K562 (cell line): ENCODE results near the gene TMEM260. TPM values are rescaled to one million over a fixed set of nuclear protein-coding genes. Genes with fewer than 3 reads are reported as not detected.

Experiments used
- ATAC-seq: fragments of 200-7000 bp; cut with Tn5 transposase; 3 replicates; pipeline ENCODE4 v1.9.1; 2020; ENCODE audit warnings: moderate library complexity
- BruUV-seq: library from RNA; stranded (reverse); fragments of 400-500 nt; replicated peaks from 2 replicates; lab custom pipeline; 2021; lab: Mats Ljungman, UMichigan
- CTCF ChIA-PET: fragments of 300-600 bp; formaldehyde crosslinking; extraction: SDS; loops from one replicate; lab custom pipeline; 2021; ENCODE audit warnings: low intra/inter-chr PET ratio; lab: Yijun Ruan, JAX
- POLR2A ChIA-PET: fragments of 300-600, 350-650 bp; sonication (Branson Sonifier 250); formaldehyde crosslinking; extraction: SDS; loops from one replicate; lab custom pipeline; 2021; ENCODE audit warnings: antibody characterized with exemption, inconsistent platforms; lab: Yijun Ruan, JAX
- DNase-seq, 4 experiments: peaks; one replicate each; pipeline versions ENCODE4 v3.0.0 to v3.0.0-alpha.2; 2011 to 2018; ENCODE audit warnings: low spot score in 3 of 4, mixed read lengths in 3 of 4; ENCODE audit errors: extremely low read depth in 1 of 4
- FAIRE-seq: peaks from 2 replicates; lab custom pipeline; 2011; peaks lifted over from hg19 to GRCh38; lab: Jason Lieb, UNC
- H2AFZ ChIP-seq: 2 replicates; pipeline ENCODE4 v1.6.0; 2011; ENCODE audit warnings: low read depth, low read length, control low read depth, inconsistent platforms
- H3K27ac ChIP-seq: fragments of 200-600 bp; 3 replicates; pipeline ENCODE4 v1.8.0; 2011; ENCODE audit warnings: low read depth, mild to moderate bottlenecking, control low read depth, inconsistent platforms, low read length, moderate library complexity, mixed read lengths; ENCODE audit errors: extremely low read depth
- H3K27me3 ChIP-seq, 2 experiments: fragments of 300-600 bp in 1 of 2; 2 replicates in 1 of 2; 3 replicates in 1 of 2; pipeline versions ENCODE4 v1.6.0 to v1.8.0; 2011; ENCODE audit warnings: inconsistent platforms in 2 of 2, low read length in 2 of 2, mild to moderate bottlenecking in 1 of 2, mixed read lengths in 1 of 2, moderate library complexity in 1 of 2; ENCODE audit not compliant: control insufficient read depth in 2 of 2, insufficient read depth in 2 of 2
- H3K36me3 ChIP-seq: fragments of 300-600 bp; 3 replicates; pipeline ENCODE4 v1.8.0; 2011; ENCODE audit warnings: mild to moderate bottlenecking, low read length, inconsistent platforms; ENCODE audit not compliant: control insufficient read depth, insufficient read depth
- H3K4me1 ChIP-seq, 2 experiments: fragments of 200-600 bp in 1 of 2; replicated peaks in 1 of 2; 2 replicates in 1 of 2; 3 replicates in 1 of 2; pipeline versions ENCODE4 v1.5.1 to v1.8.0; 2011; ENCODE audit warnings: inconsistent platforms in 2 of 2, low read length in 2 of 2, mild to moderate bottlenecking in 1 of 2, mixed read lengths in 1 of 2, moderate library complexity in 1 of 2; ENCODE audit not compliant: control insufficient read depth in 2 of 2, insufficient read depth in 2 of 2
- H3K4me2 ChIP-seq: 2 replicates; pipeline ENCODE4 v1.6.1; 2011; ENCODE audit warnings: low read length, control low read depth, inconsistent platforms, mixed read lengths; ENCODE audit not compliant: insufficient read depth
- H3K4me3 ChIP-seq: fragments of 200-600 bp; sonication (generic), shearing (Covaris generic); 2 replicates; pipeline ENCODE4 v1.5.1; 2016; ENCODE audit warnings: control low read depth, inconsistent platforms
- H3K79me2 ChIP-seq: fragments of 200-600 bp; 3 replicates; pipeline ENCODE4 v1.8.0; 2011; ENCODE audit warnings: low read length, inconsistent platforms; ENCODE audit not compliant: control insufficient read depth, insufficient read depth
- H3K9ac ChIP-seq, 2 experiments: 2 replicates each; pipeline versions ENCODE4 v1.6.0 to v1.6.1; 2011; ENCODE audit warnings: low read depth in 2 of 2, low read length in 2 of 2, control low read depth in 1 of 2, inconsistent platforms in 1 of 2, mild to moderate bottlenecking in 1 of 2, mixed read lengths in 1 of 2; ENCODE audit not compliant: insufficient read depth in 1 of 2
- H3K9me1 ChIP-seq: one replicate; pipeline ENCODE4 v1.6.0; 2011; ENCODE audit warnings: inconsistent platforms, mild to moderate bottlenecking, low read length, moderate library complexity; ENCODE audit not compliant: control insufficient read depth, insufficient read depth
- H3K9me3 ChIP-seq: replicated peaks from 2 replicates; pipeline ENCODE4 v1.5.1; 2011; ENCODE audit warnings: low read depth, low read length, inconsistent platforms; ENCODE audit not compliant: control insufficient read depth, insufficient read depth
- H4K20me1 ChIP-seq: replicated peaks from 2 replicates; pipeline ENCODE4 v1.6.1; 2011; ENCODE audit warnings: low read length, inconsistent platforms, mixed read lengths; ENCODE audit not compliant: control insufficient read depth, insufficient read depth
- CBFA2T3 ChIP-seq: fragments of 450-650 bp; IDR thresholded peaks from 2 replicates; pipeline ENCODE4 v1.6.1; 2017
- NFE2L1 ChIP-seq: fragments of 450-650 bp; IDR thresholded peaks from 2 replicates; pipeline ENCODE4 v1.6.1; 2016; ENCODE audit warnings: missing genetic modification characterization, low read depth, mild to moderate bottlenecking, missing compliant biosample characterization, moderate library complexity, borderline replicate concordance
- POLR3A ChIP-seq: IDR thresholded peaks from 2 replicates; pipeline ENCODE4 v1.6.1; 2011; ENCODE audit warnings: borderline replicate concordance, mild to moderate bottlenecking, moderate library complexity; ENCODE audit not compliant: insufficient read length, insufficient read depth; ENCODE audit errors: extremely low read depth
- PTBP1 ChIP-seq: fragments of 200-400 bp; formaldehyde crosslinking; IDR thresholded peaks from 2 replicates; pipeline ENCODE4 v1.6.1; 2017; ENCODE audit warnings: low read depth, low read length
- SIN3B ChIP-seq: fragments of 450-650 bp; IDR thresholded peaks from 2 replicates; pipeline ENCODE4 v1.6.1; 2017; ENCODE audit warnings: low read depth, mild to moderate bottlenecking, moderate library complexity
- SLC30A9 ChIP-seq: fragments of 250-450 bp; sonication (Bioruptor Pico); IDR thresholded peaks from 2 replicates; pipeline ENCODE4 v1.8.0; 2022; ENCODE audit warnings: mild to moderate bottlenecking, moderate library complexity
- ZNF175 ChIP-seq: fragments of 200-800 bp; sonication (Bioruptor generic); IDR thresholded peaks from 2 replicates; pipeline ENCODE4 v1.6.1; 2016; ENCODE audit warnings: low read depth, mild to moderate bottlenecking, missing genetic modification characterization, missing compliant biosample characterization
- WGBS: fragments of 100-300 bp; shearing (Covaris generic); methylation state at CpG from one replicate; pipeline ENCODE4 v1.1.6; 2016; ENCODE audit warnings: low coverage, mixed read lengths; ENCODE audit not compliant: insufficient coverage; ENCODE audit errors: missing lambda C conversion rate; 5-methylcytosine and 5-hydroxymethylcytosine counted together
- in situ Hi-C: fragments of 300-500 bp; cut with MboI; formaldehyde crosslinking; loops from 4 replicates; pipeline ENCODE4 v1.15.0; 2018; ENCODE audit warnings: inconsistent platforms, mixed read lengths
- intact Hi-C: fragments of 100-400 bp; cut with micrococcal nuclease; formaldehyde crosslinking; loops from 2 replicates; pipeline ENCODE4 v1.14.2; 2022
- polyA plus RNA-seq, 8 experiments: library from polyadenylated mRNA; depleted of rRNA in 4 of 8; stranded (reverse) in 5 of 8; unstranded in 3 of 8; fragments of >200 nt; fragmentation: Nextera tagmentation in 2 of 8; fragmentation: Illumina TruSeq in 1 of 8; extraction: Ambion mirVana in 2 of 8; extraction: Trizol in 1 of 8; gene quantifications; 2 replicates each; pipeline versions ENCODE4 v1.2.1 to v1.2.3, GENCODE V29; 2011 to 2014; ENCODE audit warnings: inconsistent platforms in 1 of 8, missing spikeins in 1 of 8
- total RNA-seq, 7 experiments: library from RNA; depleted of rRNA in 6 of 7; stranded (reverse); fragments of >200 nt in 6 of 7; fragmentation: Illumina TruSeq in 2 of 7; extraction: Trizol in 2 of 7; gene quantifications; 2 replicates each; pipeline versions ENCODE4 v1.2.1 to v1.2.3, GENCODE V29; 2011 to 2021; ENCODE audit warnings: low replicate concordance in 1 of 7
- TF ChIP-seq, protein P1 (sequence below), 2 experiments: fragments of 200-800 bp in 1 of 2; sonication (Bioruptor generic) in 1 of 2; sonication (generic) in 1 of 2; formaldehyde crosslinking in 1 of 2; IDR thresholded peaks in 1 of 2; conservative IDR thresholded peaks in 1 of 2; 2 replicates each; pipeline versions ENCODE4 v1.5.0 to v1.6.1; 2016 to 2020; ENCODE audit warnings: missing compliant biosample characterization in 1 of 2, missing genetic modification characterization in 1 of 2, missing genetic modification reagents in 1 of 2
- TF ChIP-seq, protein P2 (sequence below): fragments of 450-650 bp; IDR thresholded peaks from 2 replicates; pipeline ENCODE4 v1.6.1; 2017; ENCODE audit warnings: antibody characterized with exemption, mild to moderate bottlenecking
- TF ChIP-seq, protein P3 (sequence below): fragments of 250-450 bp; sonication (Bioruptor Pico); IDR thresholded peaks from 2 replicates; pipeline ENCODE4 v1.4.0; 2020

TMEM260 gene
- total and polyA plus RNA-seq, 9 of the 15 experiments (the other 6 are each of a cell fraction or from before 2014, with no cell fraction given) = 2.2 to 9.4 (median 6.0) TPM

DNA sequence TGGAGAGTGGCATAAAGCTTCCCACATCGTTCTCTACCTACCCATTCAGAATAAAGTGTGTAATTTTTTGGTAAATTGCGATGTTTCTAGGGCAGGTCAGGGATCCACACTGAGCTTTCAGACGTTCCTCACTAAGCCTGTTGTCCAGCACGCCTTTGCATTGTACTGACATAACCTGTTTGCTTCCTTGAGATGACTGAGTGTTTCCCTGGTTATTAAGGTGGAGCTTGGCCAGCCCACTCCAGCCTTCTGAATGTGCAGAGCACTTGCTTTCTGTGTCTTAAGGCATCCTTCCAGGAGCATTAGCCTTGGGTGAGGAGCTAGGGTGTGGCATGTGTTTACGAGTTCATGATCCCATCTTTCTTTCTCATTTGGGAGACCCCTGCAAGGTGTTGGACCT, 96.4 kb downstream of the TMEM260 start:
- Histone ChIP-seq H3K27ac (no peak overlapping the region), H3K36me3 (no peaks in the 10 kb centered on the region), H2AFZ (no peak overlapping the region), H3K4me1 (no peaks in the 10 kb centered on the region), H3K9me3 (no peaks in the 10 kb centered on the region), H4K20me1 (no peaks in the 10 kb centered on the region), H3K79me2 (no peaks in the 10 kb centered on the region), H3K27me3 (no peaks in the 10 kb centered on the region), H3K9ac (no peak overlapping the region), H3K4me2 (no peak overlapping the region), H3K9me1 (no peaks in the 10 kb centered on the region), H3K4me3 (no peak overlapping the region)
- TF ChIP-seq CBFA2T3 = no peak
- TF ChIP-seq, protein P1, sequence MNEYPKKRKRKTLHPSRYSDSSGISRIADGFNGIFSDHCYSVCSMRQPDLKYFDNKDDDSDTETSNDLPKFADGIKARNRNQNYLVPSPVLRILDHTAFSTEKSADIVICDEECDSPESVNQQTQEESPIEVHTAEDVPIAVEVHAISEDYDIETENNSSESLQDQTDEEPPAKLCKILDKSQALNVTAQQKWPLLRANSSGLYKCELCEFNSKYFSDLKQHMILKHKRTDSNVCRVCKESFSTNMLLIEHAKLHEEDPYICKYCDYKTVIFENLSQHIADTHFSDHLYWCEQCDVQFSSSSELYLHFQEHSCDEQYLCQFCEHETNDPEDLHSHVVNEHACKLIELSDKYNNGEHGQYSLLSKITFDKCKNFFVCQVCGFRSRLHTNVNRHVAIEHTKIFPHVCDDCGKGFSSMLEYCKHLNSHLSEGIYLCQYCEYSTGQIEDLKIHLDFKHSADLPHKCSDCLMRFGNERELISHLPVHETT (CRISPR knock-in tag; conservative IDR thresholded peaks at IDR 0.05 in 1 of 2, IDR thresholded peaks at IDR 0.05 in 1 of 2) = no peak
- no peak for TF ChIP-seq SLC30A9 (CRISPR knock-in tag)
- no peak for TF ChIP-seq NFE2L1 (tag)
- no peak for TF ChIP-seq POLR3A
- TF ChIP-seq, protein P2, sequence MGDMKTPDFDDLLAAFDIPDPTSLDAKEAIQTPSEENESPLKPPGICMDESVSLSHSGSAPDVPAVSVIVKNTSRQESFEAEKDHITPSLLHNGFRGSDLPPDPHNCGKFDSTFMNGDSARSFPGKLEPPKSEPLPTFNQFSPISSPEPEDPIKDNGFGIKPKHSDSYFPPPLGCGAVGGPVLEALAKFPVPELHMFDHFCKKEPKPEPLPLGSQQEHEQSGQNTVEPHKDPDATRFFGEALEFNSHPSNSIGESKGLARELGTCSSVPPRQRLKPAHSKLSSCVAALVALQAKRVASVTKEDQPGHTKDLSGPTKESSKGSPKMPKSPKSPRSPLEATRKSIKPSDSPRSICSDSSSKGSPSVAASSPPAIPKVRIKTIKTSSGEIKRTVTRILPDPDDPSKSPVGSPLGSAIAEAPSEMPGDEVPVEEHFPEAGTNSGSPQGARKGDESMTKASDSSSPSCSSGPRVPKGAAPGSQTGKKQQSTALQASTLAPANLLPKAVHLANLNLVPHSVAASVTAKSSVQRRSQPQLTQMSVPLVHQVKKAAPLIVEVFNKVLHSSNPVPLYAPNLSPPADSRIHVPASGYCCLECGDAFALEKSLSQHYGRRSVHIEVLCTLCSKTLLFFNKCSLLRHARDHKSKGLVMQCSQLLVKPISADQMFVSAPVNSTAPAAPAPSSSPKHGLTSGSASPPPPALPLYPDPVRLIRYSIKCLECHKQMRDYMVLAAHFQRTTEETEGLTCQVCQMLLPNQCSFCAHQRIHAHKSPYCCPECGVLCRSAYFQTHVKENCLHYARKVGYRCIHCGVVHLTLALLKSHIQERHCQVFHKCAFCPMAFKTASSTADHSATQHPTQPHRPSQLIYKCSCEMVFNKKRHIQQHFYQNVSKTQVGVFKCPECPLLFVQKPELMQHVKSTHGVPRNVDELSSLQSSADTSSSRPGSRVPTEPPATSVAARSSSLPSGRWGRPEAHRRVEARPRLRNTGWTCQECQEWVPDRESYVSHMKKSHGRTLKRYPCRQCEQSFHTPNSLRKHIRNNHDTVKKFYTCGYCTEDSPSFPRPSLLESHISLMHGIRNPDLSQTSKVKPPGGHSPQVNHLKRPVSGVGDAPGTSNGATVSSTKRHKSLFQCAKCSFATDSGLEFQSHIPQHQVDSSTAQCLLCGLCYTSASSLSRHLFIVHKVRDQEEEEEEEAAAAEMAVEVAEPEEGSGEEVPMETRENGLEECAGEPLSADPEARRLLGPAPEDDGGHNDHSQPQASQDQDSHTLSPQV = no peak
- no peak for TF ChIP-seq PTBP1
- TF ChIP-seq SIN3B = no peak
- TF ChIP-seq ZNF175 (CRISPR knock-in tag) = no peak
- TF ChIP-seq, protein P3, sequence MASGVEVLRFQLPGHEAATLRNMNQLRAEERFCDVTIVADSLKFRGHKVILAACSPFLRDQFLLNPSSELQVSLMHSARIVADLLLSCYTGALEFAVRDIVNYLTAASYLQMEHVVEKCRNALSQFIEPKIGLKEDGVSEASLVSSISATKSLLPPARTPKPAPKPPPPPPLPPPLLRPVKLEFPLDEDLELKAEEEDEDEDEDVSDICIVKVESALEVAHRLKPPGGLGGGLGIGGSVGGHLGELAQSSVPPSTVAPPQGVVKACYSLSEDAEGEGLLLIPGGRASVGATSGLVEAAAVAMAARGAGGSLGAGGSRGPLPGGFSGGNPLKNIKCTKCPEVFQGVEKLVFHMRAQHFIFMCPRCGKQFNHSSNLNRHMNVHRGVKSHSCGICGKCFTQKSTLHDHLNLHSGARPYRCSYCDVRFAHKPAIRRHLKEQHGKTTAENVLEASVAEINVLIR = no peak
- FAIRE-seq (no peak), ATAC-seq (no peak), DNase-seq (no peak)
- WGBS = 0% methylated on average over 4 of the region's 5 CpGs
- ChIA-PET POLR2A (no interaction called here), CTCF (no interaction called here)
- no TSS peak for BruUV-seq
- in situ Hi-C loops (no loop called here), intact Hi-C loops (no loop called here)
